Fibroblast of upper back skin (primary cell): ENCODE results near the gene GNB1L.

ENCODE experiments used
- DNase-seq: peaks from one replicate; pipeline ENCODE4 v3.0.0-alpha.2; 2013

GNB1L gene

DNA sequence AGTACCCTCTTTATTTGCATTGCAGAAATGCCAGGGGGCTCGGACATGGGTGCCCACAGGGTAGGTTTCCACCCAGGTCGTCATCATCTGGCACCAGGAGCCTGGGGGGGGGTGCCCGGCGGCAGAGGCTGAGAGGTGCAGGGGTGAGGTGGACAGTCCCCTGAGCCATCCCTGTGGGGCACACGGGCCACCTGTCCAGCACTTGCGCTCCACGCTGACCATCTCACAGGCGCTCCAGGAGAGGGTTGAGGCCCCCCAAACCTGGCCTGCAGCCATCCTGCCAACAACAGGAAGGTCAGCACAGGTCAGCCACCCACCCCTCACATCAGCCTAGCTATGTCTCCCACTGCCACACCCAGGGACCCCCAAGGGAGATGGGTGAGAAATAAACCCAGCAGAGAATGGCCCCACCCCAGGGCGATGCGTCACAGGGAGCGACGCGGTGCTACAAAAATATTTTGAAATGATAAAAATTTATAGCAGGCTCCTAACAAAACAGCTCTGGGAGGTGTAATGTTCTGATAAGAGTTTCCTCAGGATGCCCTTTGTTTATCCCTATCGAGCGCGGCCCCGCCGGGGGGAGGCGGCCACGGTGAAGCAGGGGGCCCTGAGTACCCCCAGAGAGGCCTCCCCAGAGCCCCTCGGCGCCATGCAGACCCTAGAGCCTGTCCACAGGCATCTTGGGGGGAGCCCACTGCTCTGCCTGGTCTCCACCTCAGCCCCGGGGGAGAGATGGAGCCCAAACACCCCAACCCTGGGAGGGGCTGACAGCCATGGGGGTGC lies 21.0 kb upstream of the GNB1L start:
- no peak for DNase-seq

DNA sequence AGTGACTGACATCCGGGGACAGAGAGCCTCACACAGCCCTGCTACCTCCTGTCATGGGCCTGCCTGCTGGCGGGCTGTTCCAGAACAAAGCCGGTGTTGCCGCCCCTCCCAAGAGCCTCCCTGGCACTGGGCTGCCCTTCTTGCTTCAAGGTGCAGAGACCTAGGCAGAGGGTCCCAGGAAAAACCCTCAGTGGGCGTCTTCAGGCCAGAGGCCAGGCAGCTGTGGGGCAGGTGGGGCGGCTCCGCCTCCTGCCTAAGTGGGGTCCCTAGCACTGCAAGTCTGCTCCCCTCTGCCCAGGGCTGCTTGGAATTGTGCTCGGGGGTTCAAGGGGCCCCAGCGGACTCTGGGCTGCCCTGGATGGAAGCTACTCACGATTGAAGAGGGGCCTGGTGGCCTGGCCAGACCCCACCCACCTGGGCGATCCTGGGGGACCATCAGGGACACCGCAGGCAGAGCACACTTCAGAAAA lies 20.4 kb upstream of the GNB1L start:
- DNase-seq, result no peak

DNA sequence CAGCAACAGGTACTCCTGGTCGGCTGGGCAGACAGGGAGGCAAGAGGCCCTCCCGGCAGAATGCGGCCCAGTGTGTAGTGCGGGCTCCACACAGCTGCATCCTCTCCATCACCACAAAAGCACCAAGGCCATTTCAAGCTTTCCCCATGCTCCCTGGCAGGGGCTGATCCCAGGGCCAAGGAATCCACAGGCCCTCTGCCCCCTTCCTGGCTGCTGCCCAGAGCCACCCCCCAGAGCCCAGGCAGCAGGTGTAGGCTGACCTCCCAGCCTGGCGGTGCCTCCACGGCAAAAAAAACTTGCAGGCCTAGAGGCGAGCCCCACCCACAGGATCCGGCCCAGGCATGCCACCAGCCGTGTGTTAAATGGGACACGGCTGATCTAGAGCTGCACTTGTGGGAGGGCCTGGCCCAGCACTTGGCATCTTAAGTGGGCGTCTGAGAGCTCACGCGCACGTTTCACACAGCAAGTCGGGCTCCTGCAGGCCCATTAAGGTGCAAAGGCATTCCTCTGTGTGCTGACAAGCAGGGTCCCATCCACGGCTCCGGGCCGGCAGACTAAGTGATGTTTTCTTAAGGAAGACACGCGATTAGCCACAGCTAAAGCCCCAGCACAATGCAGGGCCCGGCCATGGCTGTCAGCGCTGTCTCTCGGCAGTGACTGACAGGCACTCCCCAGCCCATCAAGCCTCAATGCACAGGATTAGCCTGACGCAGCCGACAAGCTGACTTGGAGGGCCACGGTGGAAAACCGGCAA lies 19.8 kb upstream of the GNB1L start:
- DNase-seq, result no peak

DNA sequence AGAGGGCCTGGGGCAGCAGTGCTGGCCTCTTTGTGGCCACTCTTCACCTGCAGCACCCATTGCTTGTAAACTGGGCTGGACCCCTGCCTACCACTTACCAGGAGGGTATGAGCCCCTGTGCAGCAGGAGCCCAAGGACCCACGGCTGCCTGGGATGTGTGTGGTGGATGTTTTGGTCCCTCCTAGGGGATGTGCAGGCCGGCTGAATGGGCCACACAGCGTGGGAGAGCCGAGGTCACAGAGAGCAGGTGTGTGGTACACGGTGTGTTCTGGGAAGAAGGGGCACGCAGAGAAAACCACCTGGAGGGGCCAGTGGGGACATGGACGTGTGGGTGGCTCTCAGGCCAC lies 19.3 kb upstream of the GNB1L start:
- no peak for DNase-seq

DNA sequence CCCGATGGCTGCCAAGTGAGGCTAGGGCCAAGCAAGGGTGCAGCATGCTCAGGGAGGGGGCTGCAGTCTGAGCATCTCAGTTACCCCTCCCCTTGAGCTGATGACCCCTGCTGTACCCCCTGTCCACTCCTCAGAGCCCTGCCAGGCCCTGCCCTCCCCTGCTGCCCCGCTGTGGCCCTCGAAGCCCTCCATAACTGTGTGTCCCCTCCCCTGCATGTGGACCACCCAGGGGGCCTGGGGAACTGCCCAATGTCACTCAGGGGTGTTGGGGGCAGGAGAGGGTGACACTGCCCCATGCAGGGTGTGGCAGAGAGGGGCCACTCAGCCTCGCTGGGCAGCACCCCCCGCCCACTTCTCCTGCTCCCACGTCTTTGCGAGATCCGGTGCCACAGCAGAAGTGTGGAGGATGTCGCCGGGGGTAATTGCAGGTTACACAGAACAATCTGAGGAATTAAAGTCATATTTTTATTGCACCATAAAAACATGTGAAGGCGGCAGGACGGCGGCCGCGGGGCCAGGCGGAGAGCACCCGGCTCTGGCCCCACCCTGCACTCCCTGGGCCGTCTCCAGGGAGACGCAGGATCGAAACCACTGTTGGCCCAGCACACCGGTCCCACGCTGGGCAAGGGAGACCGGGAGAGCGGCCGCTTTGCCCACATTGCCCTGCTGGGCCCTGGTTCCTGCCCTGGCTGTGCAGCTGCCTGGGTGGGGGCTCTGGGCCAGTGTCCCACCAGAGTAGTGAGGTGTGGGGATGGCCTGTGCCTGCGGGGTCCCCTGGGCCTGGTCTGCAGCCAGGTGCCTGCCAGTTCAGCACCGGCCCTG lies 18.7 kb upstream of the GNB1L start:
- DNase-seq, result no peak

DNA sequence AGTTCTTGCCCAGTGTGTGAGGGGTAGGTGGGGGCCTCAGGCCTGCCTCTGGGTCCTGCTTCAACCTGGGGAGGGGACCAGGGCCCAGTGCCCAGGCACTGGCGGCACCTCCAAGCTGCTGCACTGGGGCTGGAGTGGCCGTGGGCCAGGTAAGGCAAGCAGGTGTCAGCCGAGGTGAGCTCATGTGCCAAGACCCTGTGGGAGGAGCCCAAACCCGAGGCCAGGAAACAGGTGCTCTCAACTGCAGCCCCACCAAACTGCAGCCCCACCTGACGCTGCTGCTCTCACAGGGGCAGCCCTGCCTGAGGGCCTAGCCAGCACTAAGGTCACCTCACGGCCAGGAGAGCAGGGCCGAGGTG lies 18.1 kb upstream of the GNB1L start:
- no peak for DNase-seq

DNA sequence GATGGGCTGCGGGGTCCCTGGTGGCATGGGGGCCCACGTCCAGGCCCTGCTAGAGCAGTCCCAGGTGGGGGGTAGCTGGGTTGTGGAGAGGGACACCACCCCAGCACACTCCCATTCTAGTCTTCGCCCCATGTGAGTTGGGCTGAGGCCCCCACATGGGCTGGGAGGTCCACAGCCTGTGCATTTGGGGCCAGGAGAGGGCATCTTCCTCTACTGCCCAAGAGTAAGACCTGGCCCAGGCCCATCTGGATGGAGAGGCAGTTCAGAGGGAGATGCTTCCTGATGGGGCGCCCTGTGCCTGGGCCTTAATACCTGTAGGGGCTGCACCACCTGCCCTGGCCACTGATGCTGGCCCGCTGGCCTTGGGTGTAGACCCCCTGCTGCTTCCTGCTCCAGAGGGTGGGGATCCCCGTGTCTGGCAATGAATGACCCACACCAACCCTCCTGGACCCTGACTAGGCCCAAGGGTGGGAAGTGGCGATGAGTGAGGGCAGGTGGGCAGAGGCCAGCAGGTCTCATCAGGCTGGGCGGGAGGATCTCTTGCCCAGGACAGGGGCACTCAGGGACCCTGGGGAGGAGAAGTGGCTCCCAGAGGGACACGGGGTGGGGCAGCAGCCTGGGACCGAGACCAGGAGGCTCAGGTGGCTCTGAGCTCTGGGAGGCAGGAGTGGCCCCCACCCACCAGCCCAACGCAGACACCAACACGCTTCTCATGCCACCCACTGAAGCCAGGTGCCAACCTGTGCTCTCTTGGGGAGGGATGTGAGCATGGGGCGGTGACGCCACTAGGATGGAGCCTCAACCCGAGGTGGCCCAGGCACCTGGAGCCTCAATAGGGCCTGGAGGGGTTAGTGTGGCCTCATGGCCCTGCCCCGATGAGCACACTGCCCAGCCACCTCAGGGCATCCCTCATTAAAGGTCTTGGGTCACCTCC lies 17.4 kb upstream of the GNB1L start:
- no peak for DNase-seq

DNA sequence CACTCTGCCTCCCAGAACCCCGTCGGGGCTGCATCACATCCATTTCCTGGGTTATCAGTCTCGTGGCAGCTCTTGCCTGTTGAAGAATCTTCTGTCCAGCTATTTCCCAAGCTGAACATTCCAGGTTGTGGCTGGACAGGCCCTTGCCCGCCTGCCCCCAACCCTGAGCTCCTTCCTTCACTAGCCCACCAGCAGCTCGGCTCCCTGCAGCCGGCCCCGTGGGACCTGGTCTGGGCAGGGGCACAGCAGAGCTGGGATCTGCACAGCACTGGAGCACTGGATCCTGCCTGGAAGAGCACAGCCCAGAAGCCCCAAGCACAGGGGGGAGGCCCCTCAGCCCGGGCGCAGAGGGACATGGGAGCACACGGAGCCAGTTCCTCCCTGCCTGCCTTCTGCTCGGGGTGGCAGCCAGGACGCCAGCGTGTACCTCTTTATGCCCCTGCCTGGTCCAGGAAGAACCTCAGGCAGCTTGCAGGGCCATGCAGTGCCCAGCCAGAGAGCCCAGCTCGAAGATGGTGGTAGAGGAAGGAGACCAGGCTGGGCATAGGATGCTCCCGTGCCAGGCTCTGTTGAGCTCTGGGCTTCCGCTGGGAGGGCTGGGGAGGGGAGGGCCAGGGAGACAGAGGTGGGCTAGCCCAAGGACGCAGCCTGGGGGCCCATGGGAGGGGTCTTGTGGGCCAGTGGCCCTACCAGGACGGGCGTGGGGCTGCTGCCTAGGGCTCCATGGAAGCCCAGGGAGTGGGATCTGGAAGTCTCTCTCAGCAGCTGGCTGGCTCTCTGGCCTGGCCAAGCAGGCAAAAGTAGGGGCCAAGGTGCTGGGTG lies 16.6 kb upstream of the GNB1L start:
- DNase-seq, result no peak

DNA sequence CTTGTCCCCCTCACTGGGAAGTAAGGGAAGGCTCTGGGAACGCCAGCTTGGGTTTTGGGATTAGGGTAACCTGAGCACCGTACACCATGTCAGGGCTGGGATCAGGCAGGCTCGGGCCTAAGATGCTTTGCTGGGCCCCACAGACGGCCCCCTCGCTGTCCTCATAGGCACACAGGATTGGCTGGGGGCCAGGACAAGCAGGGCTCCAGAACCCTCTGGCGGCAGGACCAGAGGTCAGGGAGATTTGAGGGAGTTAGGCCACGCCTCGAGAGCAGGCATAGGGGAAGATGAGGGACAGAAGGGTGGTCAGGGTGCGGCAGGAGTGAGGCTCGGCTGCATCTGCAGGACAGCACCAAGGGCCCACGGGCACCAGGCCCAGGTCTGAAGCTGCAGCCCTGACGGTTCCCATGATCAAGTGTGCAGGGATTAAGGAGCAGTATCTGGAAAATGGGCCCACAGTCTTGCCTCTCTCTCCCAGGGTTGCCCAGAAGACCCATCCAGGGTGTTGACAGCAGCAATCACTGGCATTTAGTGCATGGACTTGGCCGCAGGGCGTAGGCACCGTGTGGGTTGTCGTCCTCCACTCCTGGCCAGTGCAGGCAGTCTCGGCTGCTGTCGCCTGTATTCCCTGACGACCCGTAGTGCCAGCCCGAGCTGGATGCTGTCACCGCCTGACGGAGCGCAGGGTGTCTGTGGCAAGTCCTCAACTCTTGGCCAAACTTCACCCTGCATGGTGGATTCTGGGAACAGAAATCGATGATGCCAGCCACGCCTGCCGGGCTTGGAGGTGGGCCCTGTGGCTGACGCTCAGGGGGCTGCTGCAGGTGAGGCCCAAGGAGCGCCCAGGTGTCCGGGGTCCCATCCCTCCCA lies 15.7 kb upstream of the GNB1L start:
- DNase-seq, result no peak

DNA sequence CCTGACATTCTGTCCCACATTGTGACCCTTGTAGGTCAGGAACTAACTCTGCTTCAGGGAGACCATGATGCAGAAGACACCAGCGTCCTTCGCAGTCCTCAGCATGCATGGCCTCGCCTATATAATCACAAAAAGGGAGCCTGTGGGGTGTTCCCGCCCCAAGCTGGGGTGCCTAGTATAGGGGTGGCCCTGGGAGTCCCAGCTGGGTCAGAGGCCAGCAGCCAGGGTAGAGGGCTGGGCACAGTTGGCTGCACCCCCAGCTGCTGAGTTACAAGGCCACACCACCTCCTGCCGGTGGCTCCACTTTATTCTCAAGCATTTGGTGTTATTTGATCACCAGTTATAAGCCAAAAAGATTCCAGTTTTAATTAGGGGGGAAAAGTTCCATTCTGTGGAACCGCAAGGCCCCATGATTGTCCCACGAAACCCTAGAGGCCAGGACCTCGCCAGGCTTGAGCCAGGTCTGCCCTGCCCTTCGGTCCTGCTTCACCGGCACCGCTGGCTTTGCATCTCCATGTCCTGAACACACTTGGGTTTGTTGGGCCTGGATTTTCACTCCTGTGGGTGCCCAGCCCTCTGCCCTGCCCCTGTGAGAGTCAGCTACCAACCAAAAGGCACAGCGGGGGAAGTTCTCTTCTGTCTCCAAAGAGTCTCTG lies 15.0 kb upstream of the GNB1L start:
- DNase-seq, result no peak

DNA sequence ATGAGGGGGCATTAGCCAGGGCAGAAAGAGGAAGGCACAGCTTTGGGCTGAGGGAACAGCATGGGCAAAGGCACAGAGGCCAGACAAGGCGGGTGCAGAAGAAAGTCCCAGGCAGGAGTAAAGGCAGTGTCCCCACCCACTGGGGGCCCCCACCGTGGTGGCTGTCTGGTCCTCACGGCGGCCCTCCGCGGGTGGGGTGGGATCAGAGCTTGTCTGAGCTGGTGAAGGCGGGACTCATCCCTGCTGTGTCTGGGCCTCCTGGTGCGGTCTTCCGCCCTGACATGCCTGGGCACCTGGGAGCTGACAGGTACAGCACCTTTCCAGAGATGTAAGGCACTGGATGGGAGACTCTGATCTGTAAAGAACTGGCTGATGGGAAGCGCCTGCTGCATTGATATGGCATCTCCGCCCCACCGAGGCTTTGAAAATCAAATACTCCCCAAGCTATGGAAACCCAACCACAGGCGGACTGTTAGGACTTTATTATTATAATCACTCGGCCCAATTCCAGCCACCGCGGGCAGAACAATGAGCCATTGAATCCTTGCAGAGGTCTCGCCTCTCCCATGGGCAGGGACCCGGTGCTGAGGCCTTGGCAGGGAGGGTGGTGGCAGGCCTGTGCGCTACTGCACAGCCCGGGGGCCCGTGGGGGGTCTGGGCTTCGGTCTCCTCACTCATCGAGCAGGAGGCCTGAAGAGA lies 14.2 kb upstream of the GNB1L start:
- DNase-seq, result no peak

DNA sequence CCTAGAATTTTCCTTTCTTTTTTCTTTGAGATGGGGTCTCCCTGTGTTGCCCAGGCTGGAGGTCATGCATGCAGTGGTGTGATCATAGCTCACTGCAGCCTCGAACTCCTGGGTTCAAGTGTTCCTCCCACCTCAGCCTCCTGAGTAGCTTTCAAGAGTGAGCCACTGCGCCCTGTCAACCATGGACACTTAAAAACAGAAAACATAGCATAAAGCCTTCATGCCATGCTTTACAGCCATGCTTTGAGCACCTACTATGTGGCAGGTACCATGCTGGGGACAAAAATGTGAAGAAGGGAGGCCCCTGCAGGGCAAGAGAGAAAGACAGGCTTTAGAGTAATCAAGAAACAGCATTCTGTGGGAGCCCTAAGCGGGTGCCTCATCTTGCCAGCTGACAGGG lies 13.7 kb upstream of the GNB1L start:
- no peak for DNase-seq

DNA sequence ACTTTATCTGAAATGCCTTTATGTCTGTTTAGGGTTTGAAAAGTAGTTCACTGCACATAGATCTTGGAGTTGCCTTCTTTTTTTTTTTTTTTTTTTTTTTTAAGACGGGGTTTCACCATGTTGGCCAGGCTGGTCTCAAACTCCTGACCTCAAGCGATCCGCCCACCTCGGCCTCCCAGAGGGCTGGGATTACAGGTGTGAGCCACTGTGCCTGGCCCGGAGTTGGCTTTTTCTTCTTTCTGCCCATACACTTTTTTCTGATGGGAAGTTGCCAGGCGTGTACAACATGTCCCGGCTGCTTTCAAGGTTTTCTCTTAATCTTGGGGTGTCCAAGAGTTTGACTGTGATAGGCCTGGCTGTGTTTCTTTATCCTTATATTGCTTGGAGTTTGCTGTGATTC lies 12.9 kb upstream of the GNB1L start:
- DNase-seq, result no peak

DNA sequence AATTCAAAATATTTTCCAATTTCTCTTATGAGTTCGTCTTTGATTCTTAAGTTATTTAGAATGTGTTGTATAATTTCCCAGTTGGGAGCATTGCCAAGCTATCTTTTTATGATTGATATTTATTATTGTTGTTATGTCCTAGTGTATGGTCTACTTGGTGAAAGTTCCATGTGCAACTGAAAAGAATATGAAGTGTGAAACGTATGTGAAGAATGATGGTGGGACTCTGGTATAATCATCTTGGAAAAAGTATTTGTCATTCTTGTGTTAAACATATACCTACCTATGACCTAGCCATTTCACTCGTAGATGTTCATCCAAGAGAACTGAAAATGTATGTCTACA lies 12.0 kb upstream of the GNB1L start:
- DNase-seq, result no peak

DNA sequence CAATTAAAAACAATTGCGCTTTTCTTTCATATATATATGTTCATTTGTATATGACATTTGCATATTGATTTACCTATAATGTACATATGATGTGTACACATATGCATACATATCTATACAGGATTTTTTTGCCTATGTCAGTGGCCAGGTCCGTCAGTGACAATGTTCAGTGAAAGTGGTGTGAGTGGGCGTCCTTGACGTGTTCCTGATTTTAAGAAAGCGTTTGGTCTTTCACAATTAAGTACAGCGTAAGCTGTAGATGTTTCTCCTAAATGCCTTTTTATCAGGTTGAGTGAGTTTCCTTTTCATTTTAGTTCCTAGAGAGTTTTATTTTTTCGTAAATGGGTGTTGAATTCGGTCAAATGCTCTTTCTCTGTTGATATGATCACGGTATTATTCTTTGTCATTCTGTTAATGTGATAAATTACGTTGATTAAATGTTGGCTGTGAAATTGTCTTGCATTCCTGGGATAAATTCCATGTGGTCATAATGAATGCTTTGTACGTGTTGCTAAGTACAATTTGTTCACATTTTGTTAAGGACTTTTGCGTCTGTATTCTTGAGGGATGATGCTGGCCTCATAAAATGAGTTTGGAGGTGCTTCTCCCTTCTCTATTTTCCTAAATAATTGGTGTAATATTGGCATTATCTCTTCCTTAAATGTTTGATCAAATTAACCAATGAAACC lies 10.6 kb upstream of the GNB1L start:
- no peak for DNase-seq

DNA sequence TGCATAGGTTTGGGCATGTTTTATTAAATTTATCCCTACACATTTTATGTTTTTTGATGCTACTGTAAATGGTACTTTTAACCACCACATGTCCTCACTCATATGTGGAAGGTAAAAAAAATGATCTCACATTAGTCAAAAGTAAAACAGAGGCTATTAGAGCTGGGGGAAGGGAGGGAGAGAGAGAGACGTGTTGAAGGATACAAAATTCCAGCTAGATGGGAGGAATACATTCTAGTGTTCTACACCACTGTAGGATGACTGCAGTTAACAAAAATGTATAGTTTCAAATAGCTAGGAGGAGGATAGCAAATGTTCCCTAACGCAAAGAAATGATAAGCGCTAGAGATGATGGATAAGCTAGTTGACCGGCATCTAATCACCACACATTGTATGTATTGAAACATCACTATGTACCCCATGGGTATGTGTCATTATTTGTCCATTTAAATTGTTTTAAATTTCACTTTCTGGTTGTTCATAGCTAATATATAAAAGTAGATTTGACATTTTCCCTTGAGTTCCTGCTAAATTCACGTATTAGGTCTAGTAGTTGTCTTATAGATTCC lies 9.9 kb upstream of the GNB1L start:
- DNase-seq, result peak; percentile 69

DNA sequence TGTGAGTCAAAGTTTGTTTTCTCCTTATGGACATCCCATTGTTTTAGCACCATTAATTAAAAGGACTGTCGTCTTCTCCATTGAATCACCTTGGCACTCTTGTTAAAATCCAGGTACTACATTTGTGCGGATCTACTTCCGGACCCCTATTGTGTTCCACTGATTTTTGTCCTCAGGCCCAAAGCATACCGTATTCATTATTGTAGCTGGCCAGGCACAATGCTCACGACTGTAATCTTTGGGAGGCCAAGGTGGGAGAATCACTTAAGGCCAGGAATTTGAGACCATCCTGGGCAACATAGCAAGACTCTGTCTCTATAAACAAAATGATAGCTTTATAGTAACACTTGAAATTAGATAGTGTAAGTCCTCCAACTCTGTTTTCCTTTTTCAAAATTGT lies 8.9 kb upstream of the GNB1L start:
- no peak for DNase-seq

DNA sequence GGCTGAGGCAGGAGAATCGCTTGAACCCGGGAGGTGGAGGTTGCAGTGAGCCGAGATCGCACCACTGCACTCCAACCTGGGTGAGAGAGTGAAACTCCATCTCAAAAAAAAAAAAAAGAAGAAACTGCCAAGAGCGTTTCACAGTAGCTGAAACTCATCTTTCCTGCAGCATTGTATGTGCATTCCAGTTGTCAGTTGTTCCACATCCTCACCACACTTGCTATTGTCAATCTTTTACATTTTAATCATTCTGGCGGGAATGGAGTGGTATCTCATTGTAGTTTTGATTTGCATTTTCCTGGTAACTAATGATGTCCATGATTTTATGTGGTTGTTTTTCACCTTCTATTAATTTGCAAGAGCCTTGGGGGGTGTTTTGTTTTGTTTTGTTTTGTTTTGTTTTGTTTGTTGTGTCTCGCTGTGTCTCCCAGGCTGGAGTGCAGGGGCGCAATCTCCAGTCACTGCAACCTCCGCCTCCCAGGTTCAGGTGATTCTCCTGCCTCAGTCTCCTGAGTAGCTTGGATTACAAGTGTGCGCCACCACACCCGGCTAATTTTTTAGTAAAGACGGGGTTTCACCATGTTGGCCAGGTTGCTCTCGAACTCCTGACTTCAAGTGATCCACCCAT lies 8.1 kb upstream of the GNB1L start:
- DNase-seq, result no peak
